Esophagus muscularis mucosa (tissue), 4 donors: Measurements from ENCODE around the gene ANK2. TPM values are rescaled to one million over a fixed set of nuclear protein-coding genes. Genes with fewer than 3 reads are reported as not detected.

Source experiments
- DNase-seq: peaks from one replicate; pipeline ENCODE4 v3.0.0-alpha.2; 2017; ENCODE audit errors: extremely low spot score
- H3K27ac ChIP-seq, 4 donors: fragments of 200-600 bp; sonication (generic); replicated peaks in 1 of 4; 1 replicate in 3 of 4; 2 replicates in 1 of 4; pipeline ENCODE4 v1.5.1; 2016 to 2019; ENCODE audit warnings: mild to moderate bottlenecking in 1 of 4
- H3K27me3 ChIP-seq, 4 donors: fragments of 200-600 bp; sonication (generic); one replicate each; pipeline versions ENCODE4 v1.5.1 to v1.6.0; 2016 to 2019
- H3K36me3 ChIP-seq, 4 donors: fragments of 200-600 bp; sonication (generic); one replicate each; pipeline ENCODE4 v1.5.1; 2016 to 2019
- H3K4me1 ChIP-seq, 4 donors: fragments of 200-600 bp; sonication (generic); one replicate each; pipeline ENCODE4 v1.5.1; 2016 to 2019
- H3K4me3 ChIP-seq, 4 donors: fragments of 200-600 bp; sonication (generic); 1 replicate in 2 of 4; 2 replicates in 2 of 4; pipeline ENCODE4 v1.5.1; 2016 to 2019; ENCODE audit warnings: mild to moderate bottlenecking in 4 of 4, moderate library complexity in 1 of 4
- H3K9me3 ChIP-seq, 4 donors: fragments of 200-600 bp; sonication (generic); 1 replicate in 3 of 4; 2 replicates in 1 of 4; pipeline ENCODE4 v1.5.1; 2016 to 2019
- CTCF ChIP-seq, 3 experiments: fragments of 200-600 bp in 2 of 3; fragments of 450-650 bp in 1 of 3; sonication (generic) in 2 of 3; IDR thresholded peaks; one replicate each; pipeline ENCODE4 v1.5.1; 2017 to 2019; ENCODE audit warnings: antibody characterized with exemption in 3 of 3, mild to moderate bottlenecking in 2 of 3, moderate library complexity in 1 of 3
- EP300 ChIP-seq: sonication (generic); formaldehyde crosslinking; IDR thresholded peaks from one replicate; pipeline ENCODE4 v1.6.1; 2017; ENCODE audit warnings: antibody characterized with exemption
- POLR2A ChIP-seq: fragments of 450-650 bp; IDR thresholded peaks from one replicate; pipeline ENCODE4 v1.6.1; 2017; ENCODE audit warnings: antibody characterized with exemption, moderate library complexity, mild to moderate bottlenecking, low read depth
- POLR2AphosphoS5 ChIP-seq, 2 donors: sonication (generic); formaldehyde crosslinking; IDR thresholded peaks; one replicate each; pipeline ENCODE4 v1.6.1; 2017; ENCODE audit warnings: antibody characterized with exemption in 2 of 2
- WGBS: methylation state at CpG from one replicate; pipeline ENCODE4 v1.1.5; 2018; 5-methylcytosine and 5-hydroxymethylcytosine counted together
- intact Hi-C: fragments of 100-400 bp; cut with DNase I; formaldehyde crosslinking; loops from one replicate; pipeline ENCODE4 v1.15.1; 2023
- total RNA-seq, 4 donors: library from RNA; depleted of rRNA; stranded (reverse); fragments of >200 nt; gene quantifications; one replicate each; pipeline versions ENCODE4 v1.1.0 to v1.2.1, GENCODE V29; 2016

The ANK2 gene
- total RNA-seq, 4 donors from 2014 or later: 76.8 to 88.0 (median 82.8) TPM

GRCh38 chr4:113336556-113336955, 287.1 kb downstream of the ANK2 start:
- 84% methylated on average over 2 of the region's 2 CpGs for WGBS
- peaks cover 0 to 37% (median 19%) of the 10 kb centered on the region in 4 donors for H3K36me3 ChIP-seq
- no peaks in the 10 kb centered on the region for H3K27me3 ChIP-seq
- no peak for TF ChIP-seq POLR2AphosphoS5 (IDR thresholded peaks at IDR 0.05)
- TF ChIP-seq EP300: no peak
- no peak for TF ChIP-seq POLR2A
- TF ChIP-seq CTCF (IDR thresholded peaks at IDR 0.05): no peak
- H3K4me1 ChIP-seq: no peaks in the 10 kb centered on the region
- H3K9me3 ChIP-seq: no peaks in the 10 kb centered on the region
- no peak overlapping the region for H3K27ac ChIP-seq
- no peak overlapping the region for H3K4me3 ChIP-seq
- intact Hi-C loops: no loop called here
- no peak for DNase-seq

- Histone ChIP-seq H3K27me3 (no peaks in the 10 kb centered on the region), H3K9me3 (no peaks in the 10 kb centered on the region), H3K4me3 (no peak overlapping the region), H3K36me3 (peaks cover 0 to 44% (median 24%) of the 10 kb centered on the region in 4 donors), H3K27ac (peak overlapping the region in 1 of 4 donors; percentile 31), H3K4me1 (no peaks in the 10 kb centered on the region)
- intact Hi-C loops: no loop called here
- TF ChIP-seq POLR2A: no peak
- no peak for TF ChIP-seq EP300
- TF ChIP-seq CTCF (IDR thresholded peaks at IDR 0.05): no peak
- no peak for TF ChIP-seq POLR2AphosphoS5 (IDR thresholded peaks at IDR 0.05)
- DNase-seq: no peak
- WGBS: 77% methylated on average over 4 of the region's 4 CpGs
Measured at GRCh38 chr4:113339430-113339813, 290.0 kb downstream of the ANK2 start.

- Histone ChIP-seq H3K27ac (no peak overlapping the region), H3K9me3 (no peaks in the 10 kb centered on the region), H3K4me3 (no peak overlapping the region), H3K36me3 (peaks cover 0 to 58% (median 24%) of the 10 kb centered on the region in 4 donors), H3K4me1 (no peaks in the 10 kb centered on the region), H3K27me3 (no peaks in the 10 kb centered on the region)
- TF ChIP-seq EP300: no peak
- no peak for TF ChIP-seq POLR2A
- no peak for TF ChIP-seq CTCF (IDR thresholded peaks at IDR 0.05)
- TF ChIP-seq POLR2AphosphoS5 (IDR thresholded peaks at IDR 0.05): no peak
- DNase-seq: no peak
- 96% methylated on average over 3 of the region's 3 CpGs for WGBS
- intact Hi-C loops: no loop called here
Measured at GRCh38 chr4:113344100-113344499, 294.6 kb downstream of the ANK2 start.

GRCh38 chr4:113347245-113347644, 297.8 kb downstream of the ANK2 start:
- peaks cover 0 to 49% (median 18%) of the 10 kb centered on the region in 4 donors for H3K36me3 ChIP-seq
- no peaks in the 10 kb centered on the region for H3K27me3 ChIP-seq
- no peak overlapping the region for H3K4me3 ChIP-seq
- WGBS: 64% methylated on average over 2 of the region's 2 CpGs
- intact Hi-C loops: no loop called here
- H3K27ac ChIP-seq: no peak overlapping the region
- DNase-seq: no peak
- no peaks in the 10 kb centered on the region for H3K4me1 ChIP-seq
- TF ChIP-seq POLR2AphosphoS5 (IDR thresholded peaks at IDR 0.05) (no peak), CTCF (IDR thresholded peaks at IDR 0.05) (no peak), POLR2A (no peak), EP300 (no peak)
- H3K9me3 ChIP-seq: no peaks in the 10 kb centered on the region

- intact Hi-C loops: no loop called here
- H3K36me3 ChIP-seq: peaks cover 0 to 43% (median 13%) of the 10 kb centered on the region in 4 donors
- H3K4me3 ChIP-seq: no peak overlapping the region
- no peaks in the 10 kb centered on the region for H3K27me3 ChIP-seq
- TF ChIP-seq POLR2A: no peak
- TF ChIP-seq EP300: no peak
- no peak for TF ChIP-seq POLR2AphosphoS5 (IDR thresholded peaks at IDR 0.05)
- no peak for TF ChIP-seq CTCF (IDR thresholded peaks at IDR 0.05)
- no peaks in the 10 kb centered on the region for H3K9me3 ChIP-seq
- 79% methylated on average over 4 of the region's 4 CpGs for WGBS
- no peak for DNase-seq
- H3K27ac ChIP-seq: no peak overlapping the region
- no peaks in the 10 kb centered on the region for H3K4me1 ChIP-seq
Measured at GRCh38 chr4:113349430-113349829, 300.0 kb downstream of the ANK2 start.
